GM12878 (cell line): ENCODE data around the gene ICAM4. TPM values are rescaled to one million over a fixed set of nuclear protein-coding genes. Genes with fewer than 3 reads are reported as not detected.

Experiments
- ATAC-seq: fragments of 200-7000 bp; cut with Tn5 transposase; 3 replicates; pipeline ENCODE4 v1.9.1; 2020; ENCODE audit warnings: mild to moderate bottlenecking, moderate library complexity
- BruUV-seq: library from RNA; stranded (reverse); fragments of 400-500 nt; replicated peaks from 2 replicates; lab custom pipeline; 2021; lab: Mats Ljungman, UMichigan
- CTCF ChIA-PET: fragments of 300-600 bp; sonication (Branson Sonifier 250); formaldehyde crosslinking; extraction: SDS; loops from one replicate; lab custom pipeline; 2021; ENCODE audit warnings: inconsistent platforms; lab: Yijun Ruan, JAX
- POLR2A ChIA-PET: fragments of 350-600 bp; formaldehyde crosslinking; extraction: SDS; loops from one replicate; lab custom pipeline; 2021; ENCODE audit warnings: inconsistent platforms; lab: Charles Lee
- RAD21 ChIA-PET: fragments of 300-600 bp; sonication (Branson Sonifier 250); formaldehyde crosslinking; loops from one replicate; lab custom pipeline; 2023; ENCODE audit warnings: antibody characterized with exemption; ENCODE audit not compliant: unreplicated experiment; lab: Charles Lee
- SMC1A ChIA-PET: fragments of 300-600 bp; sonication (Branson Sonifier 250); formaldehyde crosslinking; loops from one replicate; lab custom pipeline; 2023; ENCODE audit not compliant: unreplicated experiment, uncharacterized antibody; lab: Charles Lee
- DNase-seq: peaks from one replicate; pipeline ENCODE4 v3.0.0-alpha.2; 2011; ENCODE audit warnings: low read depth, low spot score
- FAIRE-seq: peaks from 3 replicates; lab custom pipeline; 2011; peaks lifted over from hg19 to GRCh38; lab: Jason Lieb, UNC
- H2AFZ ChIP-seq: 2 replicates; pipeline ENCODE4 v1.6.0; 2011; ENCODE audit warnings: low read depth, low read length, control low read depth; ENCODE audit not compliant: control insufficient read depth
- H3K27ac ChIP-seq: 2 replicates; pipeline ENCODE4 v1.5.1; 2011; ENCODE audit warnings: control low read depth; ENCODE audit not compliant: control insufficient read depth, insufficient read depth
- H3K27me3 ChIP-seq, 2 experiments: replicated peaks in 1 of 2; 2 replicates each; pipeline versions ENCODE4 v1.6.0 to v1.6.1; 2011; ENCODE audit warnings: low read length in 1 of 2; ENCODE audit not compliant: control insufficient read depth in 2 of 2, insufficient read depth in 2 of 2
- H3K36me3 ChIP-seq, 2 experiments: 2 replicates each; pipeline ENCODE4 v1.5.1; 2011; ENCODE audit warnings: low read length in 1 of 2; ENCODE audit not compliant: control insufficient read depth in 2 of 2, insufficient read depth in 2 of 2
- H3K4me1 ChIP-seq: 2 replicates; pipeline ENCODE4 v1.6.1; 2011; ENCODE audit warnings: mild to moderate bottlenecking, low read length, moderate library complexity, mixed read lengths; ENCODE audit not compliant: control insufficient read depth, insufficient read depth
- H3K4me2 ChIP-seq: 2 replicates; pipeline ENCODE4 v1.6.0; 2011; ENCODE audit warnings: control low read depth; ENCODE audit not compliant: control insufficient read depth, insufficient read depth
- H3K4me3 ChIP-seq: fragments of 200-600 bp; sonication (generic); 2 replicates; pipeline ENCODE4 v1.5.1; 2016
- H3K79me2 ChIP-seq: 2 replicates; pipeline ENCODE4 v1.6.0; 2011; ENCODE audit warnings: low read length; ENCODE audit not compliant: control insufficient read depth, insufficient read depth
- H3K9ac ChIP-seq: 2 replicates; pipeline ENCODE4 v1.8.0; 2011; ENCODE audit warnings: low read length, control low read depth, mixed read lengths; ENCODE audit not compliant: control insufficient read depth, insufficient read depth
- H3K9me3 ChIP-seq: replicated peaks from 3 replicates; pipeline ENCODE4 v1.5.1; 2011; ENCODE audit warnings: mild to moderate bottlenecking, low read length; ENCODE audit not compliant: control insufficient read depth, insufficient read depth
- H4K20me1 ChIP-seq: 2 replicates; pipeline ENCODE4 v1.6.0; 2011; ENCODE audit not compliant: control insufficient read depth, insufficient read depth
- DPF2 ChIP-seq: fragments of 450-650 bp; IDR thresholded peaks from 2 replicates; pipeline ENCODE4 v1.6.1; 2017; ENCODE audit warnings: mild to moderate bottlenecking
- LARP7 ChIP-seq: fragments of 450-650 bp; IDR thresholded peaks from 2 replicates; pipeline ENCODE4 v1.6.1; 2017; ENCODE audit warnings: mild to moderate bottlenecking
- MEF2A ChIP-seq: IDR thresholded peaks from 2 replicates; pipeline ENCODE4 v1.6.1; 2011; ENCODE audit warnings: low read depth, mild to moderate bottlenecking, low read length, moderate library complexity; ENCODE audit not compliant: insufficient read depth
- PAX8 ChIP-seq: fragments of 450-650 bp; IDR thresholded peaks from 2 replicates; pipeline ENCODE4 v1.6.1; 2017; ENCODE audit warnings: mild to moderate bottlenecking, moderate library complexity
- RBBP5 ChIP-seq: fragments of 200-600 bp; sonication (generic); conservative IDR thresholded peaks from 2 replicates; pipeline ENCODE4 v1.6.1; 2016
- RCOR1 ChIP-seq: conservative IDR thresholded peaks from 2 replicates; pipeline ENCODE4 v1.6.1; 2012; ENCODE audit warnings: low read depth, low read length, improper control_type of control experiment
- RELB ChIP-seq: fragments of 450-650 bp; IDR thresholded peaks from 2 replicates; pipeline ENCODE4 v1.6.1; 2017; ENCODE audit warnings: low read depth, mild to moderate bottlenecking, moderate library complexity
- SMAD5 ChIP-seq: IDR thresholded peaks from 2 replicates; pipeline ENCODE4 v1.6.1; 2016; ENCODE audit warnings: antibody characterized with exemption, low read depth
- SMC3 ChIP-seq: IDR thresholded peaks from 2 replicates; pipeline ENCODE4 v1.6.1; 2011; ENCODE audit warnings: low read length, improper control_type of control experiment, borderline replicate concordance
- ZNF274 ChIP-seq: IDR thresholded peaks from one replicate; pipeline ENCODE4 v1.8.0; 2011; ENCODE audit not compliant: insufficient read length, insufficient read depth
- WGBS: methylation state at CpG from one replicate; pipeline ENCODE4 v1.1.6; 2016; ENCODE audit warnings: low lambda C conversion rate; ENCODE audit not compliant: insufficient replicate concordance, insufficient coverage; ENCODE audit errors: missing lambda C conversion rate; 5-methylcytosine and 5-hydroxymethylcytosine counted together
- in situ Hi-C: fragments of 300-500 bp; cut with MboI; formaldehyde crosslinking; loops from 9 replicates; pipeline ENCODE4 v1.14.3; 2018; ENCODE audit warnings: mixed read lengths
- intact Hi-C: fragments of 100-400 bp; cut with micrococcal nuclease; formaldehyde crosslinking; loops from one replicate; pipeline ENCODE4 v1.14.2; 2022; ENCODE audit not compliant: unreplicated experiment
- polyA plus RNA-seq, 11 experiments: library from polyadenylated mRNA; depleted of rRNA in 4 of 11; unstranded in 6 of 11; stranded (reverse) in 5 of 11; fragments of >200 nt; fragmentation: Nextera tagmentation in 4 of 11; fragmentation: Illumina TruSeq in 1 of 11; extraction: Ambion mirVana in 4 of 11; extraction: Trizol in 1 of 11; gene quantifications; 1 replicate in 1 of 11; 2 replicates in 10 of 11; pipeline versions ENCODE4 v1.2.1 to v1.2.3, GENCODE V29; 2011 to 2016; ENCODE audit warnings: inconsistent platforms in 2 of 11, missing spikeins in 2 of 11, low read depth in 1 of 11
- total RNA-seq, 4 experiments: library from RNA; depleted of rRNA in 3 of 4; stranded (reverse); fragments of >200 nt in 3 of 4; fragmentation: Illumina TruSeq in 1 of 4; extraction: Trizol in 1 of 4; gene quantifications; 2 replicates each; pipeline versions ENCODE4 v1.2.1 to v1.2.3, GENCODE V29; 2013 to 2021
- TF ChIP-seq, protein P1 (sequence below): fragments of 450-650 bp; IDR thresholded peaks from 2 replicates; pipeline ENCODE4 v1.6.1; 2017; ENCODE audit warnings: borderline replicate concordance
- TF ChIP-seq, protein P2 (sequence below): fragments of 450-650 bp; IDR thresholded peaks from 2 replicates; pipeline ENCODE4 v1.6.1; 2016; ENCODE audit warnings: mild to moderate bottlenecking

The ICAM4 gene
- total and polyA plus RNA-seq, 10 of the 15 experiments (the other 5 are each of a cell fraction or from before 2014, with no cell fraction given): 0.31 to 5.1 (median 1.7) TPM

GRCh38 chr19:10251792-10252694 is 34.7 kb upstream of the ICAM4 start, which contains the start of gene MRPL4:
MRPL4 (plus strand) TSS chr19:10252214; CDS start chr19:10252254, 40 bp downstream.
- H3K4me2 ChIP-seq: peak within 1 kb of the TSS; percentile 85
- BruUV-seq: no TSS peak
- RAD21 ChIA-PET: interaction anchor here (0.5 to 8.4 kb wide), 11 partner anchors 12 to 320 kb away, joined by 3 to 98 read pairs (median 4); partner anchors contain the start of genes ICAM1, ICAM5 and S1PR2
- no peaks in the 10 kb centered on the region for H4K20me1 ChIP-seq
- in situ Hi-C loops (no loop called here), intact Hi-C loops (loop anchor here (1.0 to 5.0 kb wide), 3 partner anchors 33 to 130 kb away; partner anchors contain the start of gene DNMT1)
- ATAC-seq (peak; percentile 97), DNase-seq (peak; percentile 96), FAIRE-seq (peak; percentile 99)
- POLR2A ChIA-PET: interaction anchor here (0.6 to 1.4 kb wide), 7 partner anchors 20 to 156 kb away, joined by 3 to 5 read pairs (median 3); no protein-coding TSS in a partner anchor
- peaks cover 8 to 10% of the 10 kb centered on the region in 2 experiments; a peak in 3 of 4 replicates for H3K36me3 ChIP-seq
- H3K4me1 ChIP-seq: peaks cover 17% of the 10 kb centered on the region
- SMC1A ChIA-PET: interaction anchor here (0.9 to 3.9 kb wide), 9 partner anchors 8 to 320 kb away, joined by 3 to 78 read pairs (median 4); partner anchors contain the start of genes DNMT1, ICAM1 and S1PR2
- H3K9ac ChIP-seq: peak within 1 kb of the TSS; percentile 84
- H3K9me3 ChIP-seq: no peaks in the 10 kb centered on the region; the same call in 2 of the 3 replicates
- CTCF ChIA-PET: interaction anchor here (0.6 to 8.3 kb wide), 9 partner anchors 15 to 320 kb away, joined by 3 to 148 read pairs (median 12); partner anchors contain the start of genes ANGPTL6 and S1PR2
- peak within 1 kb of the TSS; percentile 93 for H3K4me3 ChIP-seq
- H2AFZ ChIP-seq: peak within 1 kb of the TSS; percentile 99
- H3K79me2 ChIP-seq: peaks cover 22% of the 10 kb centered on the region
- H3K27me3 ChIP-seq: no peaks in the 10 kb centered on the region
- WGBS: under 1% methylated on average over 75 of the region's 77 CpGs
- peak within 1 kb of the TSS; percentile 96 for H3K27ac ChIP-seq
- TF ChIP-seq DPF2 (peak; percentile 79), ZNF274 (no peak), SMC3 (no peak), RCOR1 (no peak), MEF2A (no peak), SMAD5 (peak; percentile 67; the same call in 1 of the 2 replicates), RBBP5 (0 out of 2 replicates have a peak, but pooled peaks have one; percentile 43), LARP7 (peak; percentile 80; the same call in 1 of the 2 replicates), RELB (peak; percentile 94), PAX8 (no peak)
- TF ChIP-seq, protein P1, sequence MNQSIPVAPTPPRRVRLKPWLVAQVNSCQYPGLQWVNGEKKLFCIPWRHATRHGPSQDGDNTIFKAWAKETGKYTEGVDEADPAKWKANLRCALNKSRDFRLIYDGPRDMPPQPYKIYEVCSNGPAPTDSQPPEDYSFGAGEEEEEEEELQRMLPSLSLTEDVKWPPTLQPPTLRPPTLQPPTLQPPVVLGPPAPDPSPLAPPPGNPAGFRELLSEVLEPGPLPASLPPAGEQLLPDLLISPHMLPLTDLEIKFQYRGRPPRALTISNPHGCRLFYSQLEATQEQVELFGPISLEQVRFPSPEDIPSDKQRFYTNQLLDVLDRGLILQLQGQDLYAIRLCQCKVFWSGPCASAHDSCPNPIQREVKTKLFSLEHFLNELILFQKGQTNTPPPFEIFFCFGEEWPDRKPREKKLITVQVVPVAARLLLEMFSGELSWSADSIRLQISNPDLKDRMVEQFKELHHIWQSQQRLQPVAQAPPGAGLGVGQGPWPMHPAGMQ: no peak
- TF ChIP-seq, protein P2, sequence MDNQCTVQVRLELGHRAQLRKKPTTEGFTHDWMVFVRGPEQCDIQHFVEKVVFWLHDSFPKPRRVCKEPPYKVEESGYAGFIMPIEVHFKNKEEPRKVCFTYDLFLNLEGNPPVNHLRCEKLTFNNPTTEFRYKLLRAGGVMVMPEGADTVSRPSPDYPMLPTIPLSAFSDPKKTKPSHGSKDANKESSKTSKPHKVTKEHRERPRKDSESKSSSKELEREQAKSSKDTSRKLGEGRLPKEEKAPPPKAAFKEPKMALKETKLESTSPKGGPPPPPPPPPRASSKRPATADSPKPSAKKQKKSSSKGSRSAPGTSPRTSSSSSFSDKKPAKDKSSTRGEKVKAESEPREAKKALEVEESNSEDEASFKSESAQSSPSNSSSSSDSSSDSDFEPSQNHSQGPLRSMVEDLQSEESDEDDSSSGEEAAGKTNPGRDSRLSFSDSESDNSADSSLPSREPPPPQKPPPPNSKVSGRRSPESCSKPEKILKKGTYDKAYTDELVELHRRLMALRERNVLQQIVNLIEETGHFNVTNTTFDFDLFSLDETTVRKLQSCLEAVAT: no peak
